ENCODE results near the gene C1QTNF5.

Gene C1QTNF5

GRCh38 chr11:119380160-119380826, 39.6 kb upstream of the C1QTNF5 start:
- Histone ChIP-seq H3K9me3 (ENCODE audit: control insufficient read depth, insufficient read depth, low read depth, low read length) (no peaks in the 10 kb centered on the region), H3K4me1 (ENCODE audit: control insufficient read depth, insufficient read depth, low read length) (no peaks in the 10 kb centered on the region; the same call in 1 of the 2 replicates), H3K36me3 (ENCODE audit: control insufficient read depth in 2 of 2, insufficient read depth in 1 of 2, low read length in 2 of 2) (no peaks in the 10 kb centered on the region), H3K4me3 (ENCODE audit: low read depth, low read length) (no peak overlapping the region), H3K27ac (ENCODE audit: extremely low read depth, low read depth, low read length) (no peak overlapping the region)
- ChIA-PET CTCF (interaction anchor here (0.6 to 13.7 kb wide), 19 partner anchors 9 to 1090 kb away, joined by 3 to 160 read pairs (median 4); partner anchors contain the start of gene RNF26), POLR2A (interaction anchor here (1.2 to 1.5 kb wide), 2 partner anchors 42 to 56 kb away, joined by 4 to 7 read pairs; no protein-coding TSS in a partner anchor)
- TF ChIP-seq KLF1 (tag by site-specific recombination; IDR thresholded peaks at IDR 0.05) (0 out of 2 replicates have a peak, but pooled peaks have one; percentile 10), ZNF2 (tag by site-specific recombination; IDR thresholded peaks at IDR 0.05) (no peak)

DNA sequence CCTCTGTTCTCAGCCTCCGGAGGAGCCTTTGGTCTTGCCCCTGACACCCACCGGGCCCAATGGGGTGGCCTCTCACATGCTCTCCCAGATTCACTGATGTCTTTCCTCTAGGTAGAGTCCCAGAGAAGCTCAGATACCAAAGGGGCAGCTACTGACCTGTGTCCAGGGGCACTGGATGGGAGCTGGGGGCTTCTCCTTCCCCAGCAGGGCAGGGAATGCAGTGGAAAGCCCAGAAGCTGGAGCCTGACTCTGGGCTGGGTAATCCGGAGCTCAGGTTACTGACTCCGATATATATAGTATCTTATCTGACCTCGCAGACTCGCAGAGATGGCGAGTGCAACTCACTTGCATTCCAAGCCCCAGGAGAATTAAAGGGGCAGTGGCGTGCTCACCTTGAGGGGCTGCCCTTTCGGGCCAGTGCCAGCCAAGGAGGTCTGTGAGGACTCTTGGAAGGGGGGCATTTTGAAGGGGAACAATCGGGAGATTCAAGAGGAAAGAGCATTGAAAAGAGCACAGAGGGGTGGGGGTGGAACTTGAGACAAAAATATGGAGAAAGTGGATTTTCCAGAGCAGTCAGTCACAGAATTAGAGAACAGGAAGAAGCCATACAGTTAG, 38.3 kb upstream of the C1QTNF5 start:
- Histone ChIP-seq H3K27ac (ENCODE audit: extremely low read depth, low read depth, low read length) (no peak overlapping the region), H3K4me1 (ENCODE audit: control insufficient read depth, insufficient read depth, low read length) (no peaks in the 10 kb centered on the region; the same call in 1 of the 2 replicates), H3K36me3 (ENCODE audit: control insufficient read depth in 2 of 2, insufficient read depth in 1 of 2, low read length in 2 of 2) (no peaks in the 10 kb centered on the region), H3K4me3 (ENCODE audit: low read depth, low read length) (no peak overlapping the region), H3K9me3 (ENCODE audit: control insufficient read depth, insufficient read depth, low read depth, low read length) (no peaks in the 10 kb centered on the region)
- ChIA-PET CTCF (interaction anchor here (0.7 to 13.7 kb wide), 7 partner anchors 17 to 124 kb away, joined by 3 to 160 read pairs (median 5); partner anchors contain the start of gene RNF26), POLR2A (interaction anchor here (0.9 to 1.6 kb wide), 4 partner anchors 18 to 60 kb away, joined by 3 to 9 read pairs (median 4); no protein-coding TSS in a partner anchor)
- peak; percentile 28; the same call in 1 of the 2 replicates for TF ChIP-seq PRDM1 (tag by site-specific recombination; IDR thresholded peaks at IDR 0.05)
- no peak for TF ChIP-seq ZNF785 (tag by site-specific recombination; IDR thresholded peaks at IDR 0.05)

GRCh38 chr11:119377961-119378667, 37.4 kb upstream of the C1QTNF5 start:
- Histone ChIP-seq H3K4me1 (ENCODE audit: control insufficient read depth, insufficient read depth, low read length) (no peaks in the 10 kb centered on the region; the same call in 1 of the 2 replicates), H3K27ac (ENCODE audit: extremely low read depth, low read depth, low read length) (no peak overlapping the region), H3K9me3 (ENCODE audit: control insufficient read depth, insufficient read depth, low read depth, low read length) (no peaks in the 10 kb centered on the region), H3K36me3 (ENCODE audit: control insufficient read depth in 2 of 2, insufficient read depth in 1 of 2, low read length in 2 of 2) (no peaks in the 10 kb centered on the region), H3K4me3 (ENCODE audit: low read depth, low read length) (no peak overlapping the region)
- ChIA-PET POLR2A (interaction anchor here (0.9 to 1.6 kb wide), 4 partner anchors 17 to 60 kb away, joined by 3 to 9 read pairs (median 4); no protein-coding TSS in a partner anchor), CTCF (interaction anchor here (1.1 to 13.7 kb wide), 6 partner anchors 16 to 56 kb away, joined by 3 to 160 read pairs (median 4); partner anchors contain the start of gene RNF26)
- no peak for TF ChIP-seq ZFHX2 (tag by site-specific recombination; conservative IDR thresholded peaks at IDR 0.05)

DNA sequence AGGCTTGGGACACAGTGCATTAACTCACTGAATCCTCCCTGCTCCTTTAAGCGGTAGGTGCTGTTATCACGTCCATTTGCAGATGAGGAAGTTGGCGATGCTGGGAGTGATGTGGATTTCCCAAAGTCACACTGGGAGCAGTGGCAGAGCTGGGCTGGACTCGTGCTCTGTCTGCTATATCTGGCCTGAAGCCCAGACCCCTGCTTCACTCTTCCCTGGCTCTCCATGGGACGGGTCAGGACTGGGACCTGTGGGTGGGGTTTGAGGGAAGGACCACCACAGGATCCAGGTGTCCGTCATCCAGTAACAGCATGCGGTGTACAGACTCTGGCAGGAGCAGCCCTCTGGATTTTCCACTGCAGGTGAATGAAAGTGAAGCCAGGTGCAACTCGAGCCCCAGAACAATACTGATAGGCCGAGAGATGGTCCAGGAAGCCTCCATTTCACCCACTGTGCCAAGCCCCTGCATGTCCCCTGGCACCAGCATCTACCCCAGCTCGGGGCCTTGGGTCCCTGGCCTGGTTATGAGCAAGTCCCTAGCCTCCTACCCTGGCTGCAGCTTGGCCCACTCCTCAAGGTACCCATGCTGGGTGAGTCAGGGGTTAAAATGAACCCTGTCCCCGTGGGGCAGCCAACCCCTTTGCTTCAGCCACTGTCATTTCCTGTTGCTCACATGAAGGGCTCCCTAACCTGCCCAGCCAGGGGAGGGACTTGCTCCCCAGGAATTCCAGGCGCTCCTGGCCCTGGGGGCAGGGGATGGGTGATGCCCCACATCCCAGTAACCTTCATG, 36.6 kb upstream of the C1QTNF5 start:
- no peak overlapping the region for H3K27ac ChIP-seq (ENCODE audit: extremely low read depth, low read depth, low read length)
- no peak overlapping the region for H3K4me3 ChIP-seq (ENCODE audit: low read depth, low read length)
- POLR2A ChIA-PET = interaction anchor here (1.4 to 2.1 kb wide), 2 partner anchors 39 to 60 kb away, joined by 5 to 7 read pairs; partner anchors contain the start of gene MCAM
- H3K9me3 ChIP-seq (ENCODE audit: control insufficient read depth, insufficient read depth, low read depth, low read length) = no peaks in the 10 kb centered on the region
- no peaks in the 10 kb centered on the region for H3K36me3 ChIP-seq (ENCODE audit: control insufficient read depth in 2 of 2, insufficient read depth in 1 of 2, low read length in 2 of 2)
- CTCF ChIA-PET = interaction anchor here (0.9 to 13.7 kb wide), 11 partner anchors 10 to 98 kb away, joined by 3 to 160 read pairs (median 4); partner anchors contain the start of gene RNF26
- TF ChIP-seq ZBTB1 (tag by site-specific recombination; IDR thresholded peaks at IDR 0.05) (no peak), ZNF600 (tag by site-specific recombination; IDR thresholded peaks at IDR 0.05) (0 out of 2 replicates have a peak, but pooled peaks have one; percentile 36)
- H3K4me1 ChIP-seq (ENCODE audit: control insufficient read depth, insufficient read depth, low read length) = no peaks in the 10 kb centered on the region; the same call in 1 of the 2 replicates

DNA sequence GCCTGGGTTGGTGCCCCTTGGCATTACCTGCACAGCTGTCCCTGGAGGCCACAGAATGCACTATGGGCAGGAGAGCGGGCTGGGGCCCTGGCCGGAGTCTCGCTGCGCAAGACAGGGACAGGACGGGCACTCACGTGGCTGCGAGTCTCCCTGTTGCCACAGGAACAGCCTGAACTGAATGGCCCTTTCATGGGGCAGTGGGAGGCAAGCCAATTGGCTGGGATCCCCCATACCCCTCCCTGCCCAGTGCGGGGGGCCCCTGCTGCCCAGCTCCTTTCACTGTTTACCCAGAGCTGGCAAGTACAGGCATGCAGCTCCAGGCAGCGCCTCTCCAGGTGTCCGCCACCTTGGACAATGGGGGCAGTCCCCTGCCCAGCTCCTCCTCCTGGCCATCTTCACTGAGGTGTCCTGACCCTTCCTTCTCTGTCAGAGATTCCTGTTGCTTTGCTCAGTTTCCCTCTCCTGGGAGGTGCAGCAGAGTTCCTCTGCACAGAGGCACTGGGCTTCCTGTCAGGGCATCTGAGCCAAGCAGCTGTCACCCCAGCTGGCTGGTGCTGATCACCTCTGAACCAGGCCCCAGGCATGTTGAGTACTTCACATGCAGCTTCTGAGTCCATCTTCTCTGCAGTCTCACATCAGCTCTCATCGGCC, 35.6 kb upstream of the C1QTNF5 start:
- Histone ChIP-seq H3K4me1 (ENCODE audit: control insufficient read depth, insufficient read depth, low read length) (no peaks in the 10 kb centered on the region; the same call in 1 of the 2 replicates), H3K36me3 (ENCODE audit: control insufficient read depth in 2 of 2, insufficient read depth in 1 of 2, low read length in 2 of 2) (no peaks in the 10 kb centered on the region), H3K9me3 (ENCODE audit: control insufficient read depth, insufficient read depth, low read depth, low read length) (no peaks in the 10 kb centered on the region), H3K4me3 (ENCODE audit: low read depth, low read length) (no peak overlapping the region), H3K27ac (ENCODE audit: extremely low read depth, low read depth, low read length) (no peak overlapping the region)
- ChIA-PET POLR2A (interaction anchor here (1.4 to 2.5 kb wide), 3 partner anchors 15 to 59 kb away, joined by 5 to 8 read pairs (median 7); partner anchors contain the start of gene MCAM), CTCF (interaction anchor here (0.5 to 13.7 kb wide), 14 partner anchors 9 to 1137 kb away, joined by 3 to 160 read pairs (median 4); partner anchors contain the start of gene RNF26)
- TF ChIP-seq ZNF514 (tag by site-specific recombination; IDR thresholded peaks at IDR 0.05) = no peak
- no peak for TF ChIP-seq SALL2 (tag by site-specific recombination; IDR thresholded peaks at IDR 0.05; ENCODE audit: borderline replicate concordance)
- no peak for TF ChIP-seq ZNF214 (tag by site-specific recombination; IDR thresholded peaks at IDR 0.05; ENCODE audit: borderline replicate concordance)
- TF ChIP-seq GLIS1 (tag by site-specific recombination; IDR thresholded peaks at IDR 0.05) = peak; percentile 89
- TF ChIP-seq, protein P1, sequence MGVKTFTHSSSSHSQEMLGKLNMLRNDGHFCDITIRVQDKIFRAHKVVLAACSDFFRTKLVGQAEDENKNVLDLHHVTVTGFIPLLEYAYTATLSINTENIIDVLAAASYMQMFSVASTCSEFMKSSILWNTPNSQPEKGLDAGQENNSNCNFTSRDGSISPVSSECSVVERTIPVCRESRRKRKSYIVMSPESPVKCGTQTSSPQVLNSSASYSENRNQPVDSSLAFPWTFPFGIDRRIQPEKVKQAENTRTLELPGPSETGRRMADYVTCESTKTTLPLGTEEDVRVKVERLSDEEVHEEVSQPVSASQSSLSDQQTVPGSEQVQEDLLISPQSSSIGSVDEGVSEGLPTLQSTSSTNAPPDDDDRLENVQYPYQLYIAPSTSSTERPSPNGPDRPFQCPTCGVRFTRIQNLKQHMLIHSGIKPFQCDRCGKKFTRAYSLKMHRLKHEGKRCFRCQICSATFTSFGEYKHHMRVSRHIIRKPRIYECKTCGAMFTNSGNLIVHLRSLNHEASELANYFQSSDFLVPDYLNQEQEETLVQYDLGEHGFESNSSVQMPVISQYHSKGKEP (tag by site-specific recombination; IDR thresholded peaks at IDR 0.05) = no peak
- TF ChIP-seq ZNF311 (tag by site-specific recombination; IDR thresholded peaks at IDR 0.05; ENCODE audit: borderline replicate concordance) = no peak
- no peak for TF ChIP-seq ZBTB21 (tag by site-specific recombination; IDR thresholded peaks at IDR 0.05)
- no peak for TF ChIP-seq ZNF391 (tag by site-specific recombination; IDR thresholded peaks at IDR 0.05; ENCODE audit: borderline replicate concordance, low read depth)
- no peak for TF ChIP-seq ZNF561 (tag by site-specific recombination; IDR thresholded peaks at IDR 0.05; ENCODE audit: borderline replicate concordance)
- TF ChIP-seq ZNF19 (tag by site-specific recombination; IDR thresholded peaks at IDR 0.05; ENCODE audit: low read depth) = no peak
